MM.1S (cell line): ENCODE data around the gene ARRB2.
"Not testable (repeated sequence)": the region's sequence is repeated elsewhere in the genome, so short reads cannot be mapped to it uniquely, and the experiment has no call there.

Experiments used
- DNase-seq: peaks from one replicate; pipeline ENCODE4 v3.0.0-alpha.2; 2015
- H2AFZ ChIP-seq: fragments of 300-600 bp; sonication (generic); 2 replicates; pipeline ENCODE4 v1.6.0; 2016; ENCODE audit warnings: antibody characterized with exemption, low read length
- H3F3A ChIP-seq: fragments of 300-600 bp; sonication (generic); 2 replicates; pipeline ENCODE4 v1.6.1; 2016; ENCODE audit warnings: mild to moderate bottlenecking, antibody characterized with exemption, low read length, moderate library complexity, mixed read lengths; ENCODE audit not compliant: insufficient read depth
- H3K27ac ChIP-seq: fragments of 300-600 bp; sonication (generic); 2 replicates; pipeline ENCODE4 v1.5.1; 2016; ENCODE audit warnings: mild to moderate bottlenecking, low read length
- H3K27me3 ChIP-seq: fragments of 300-600 bp; sonication (generic); replicated peaks from 2 replicates; pipeline ENCODE4 v1.6.0; 2016; ENCODE audit warnings: low read length; ENCODE audit not compliant: insufficient read depth
- H3K36me3 ChIP-seq: fragments of 300-600 bp; sonication (generic); replicated peaks from 2 replicates; pipeline ENCODE4 v1.6.1; 2016; ENCODE audit warnings: mild to moderate bottlenecking, low read length, mixed read lengths; ENCODE audit not compliant: insufficient read depth
- H3K4me1 ChIP-seq: fragments of 300-600 bp; sonication (generic); 2 replicates; pipeline ENCODE4 v1.6.1; 2016; ENCODE audit warnings: low read length, mixed read lengths
- H3K4me2 ChIP-seq: fragments of 300-600 bp; sonication (generic); 2 replicates; pipeline ENCODE4 v1.6.0; 2016; ENCODE audit warnings: low read depth, low read length
- H3K4me3 ChIP-seq: fragments of 300-600 bp; sonication (generic); 2 replicates; pipeline ENCODE4 v1.5.1; 2016; ENCODE audit warnings: low read length, mixed read lengths
- H3K79me2 ChIP-seq: fragments of 300-600 bp; sonication (generic); 2 replicates; pipeline ENCODE4 v1.6.1; 2016; ENCODE audit warnings: mixed run types, low read length, mixed read lengths
- H3K9ac ChIP-seq: fragments of 300-600 bp; sonication (generic); 2 replicates; pipeline ENCODE4 v1.6.1; 2016; ENCODE audit warnings: low read length, mixed read lengths
- H3K9me2 ChIP-seq: fragments of 300-600 bp; sonication (generic); replicated peaks from 2 replicates; pipeline ENCODE4 v1.6.1; 2016; ENCODE audit warnings: mild to moderate bottlenecking, low read length, mixed read lengths; ENCODE audit not compliant: insufficient read depth
- H3K9me3 ChIP-seq: fragments of 300-600 bp; sonication (generic); replicated peaks from 2 replicates; pipeline ENCODE4 v1.6.1; 2016; ENCODE audit warnings: mild to moderate bottlenecking, low read length, mixed read lengths; ENCODE audit not compliant: insufficient read depth
- H4K20me1 ChIP-seq: fragments of 300-600 bp; sonication (generic); 2 replicates; pipeline ENCODE4 v1.6.1; 2016; ENCODE audit warnings: mild to moderate bottlenecking, low read length, moderate library complexity, mixed read lengths; ENCODE audit not compliant: insufficient read depth
- EZH2 ChIP-seq: fragments of 300-600 bp; sonication (generic); optimal IDR thresholded peaks from 2 replicates; pipeline ENCODE3; 2017; ENCODE audit warnings: low read depth, mild to moderate bottlenecking, antibody characterized with exemption, low read length, mixed read lengths
- EZH2phosphoT487 ChIP-seq: fragments of 300-600 bp; sonication (generic); IDR thresholded peaks from 2 replicates; pipeline ENCODE4 v1.6.1; 2018; ENCODE audit warnings: antibody characterized with exemption, low read length
- TF ChIP-seq, protein P1 (sequence below): fragments of 300-600 bp; sonication (generic); IDR thresholded peaks from 2 replicates; pipeline ENCODE4 v1.5.1; 2016; ENCODE audit warnings: antibody characterized with exemption, low read length, mixed read lengths

The ARRB2 gene

DNA sequence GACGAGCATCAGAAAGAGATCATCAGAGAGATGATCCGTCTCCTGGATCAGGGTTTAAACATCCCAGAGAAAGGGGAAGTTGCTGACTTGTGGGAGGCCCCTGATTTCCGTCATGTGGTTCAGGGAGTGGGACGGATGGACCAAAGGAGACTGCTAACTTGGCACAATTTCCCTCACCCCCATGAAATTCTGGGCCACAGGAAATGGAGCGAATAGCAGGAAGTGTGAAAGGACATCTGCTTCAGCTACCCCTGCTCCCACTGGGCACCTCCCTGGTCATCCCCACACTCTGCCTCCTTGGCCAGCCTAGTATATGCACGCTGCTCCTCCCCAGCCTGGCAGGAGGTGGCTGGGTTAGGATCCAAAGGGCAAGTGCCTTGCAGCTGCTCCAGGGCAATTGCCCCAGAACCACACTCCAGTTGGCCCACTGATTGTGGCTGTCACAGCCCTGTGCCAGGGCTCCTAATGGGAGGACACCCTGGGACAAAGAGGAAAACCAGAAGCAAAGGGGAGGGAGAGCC is 1.3 kb downstream of the ARRB2 start:
- no peak for DNase-seq
- Histone ChIP-seq H3K27ac (no peak overlapping the region), H4K20me1 (no peaks in the 10 kb centered on the region), H3F3A (peaks cover 4% of the 10 kb centered on the region), H3K27me3 (no peaks in the 10 kb centered on the region), H2AFZ (no peak overlapping the region), H3K4me3 (no peak overlapping the region), H3K4me1 (peaks cover 7% of the 10 kb centered on the region; the same call in 1 of the 2 replicates), H3K9me3 (no peaks in the 10 kb centered on the region), H3K9ac (no peak overlapping the region; the same call in 1 of the 2 replicates), H3K4me2 (peak overlapping the region; percentile 78; the same call in 1 of the 2 replicates), H3K9me2 (no peaks in the 10 kb centered on the region), H3K79me2 (peaks cover 14% of the 10 kb centered on the region), H3K36me3 (no peaks in the 10 kb centered on the region)
- no peak for TF ChIP-seq EZH2
- no peak for TF ChIP-seq EZH2phosphoT487
- TF ChIP-seq, protein P1, sequence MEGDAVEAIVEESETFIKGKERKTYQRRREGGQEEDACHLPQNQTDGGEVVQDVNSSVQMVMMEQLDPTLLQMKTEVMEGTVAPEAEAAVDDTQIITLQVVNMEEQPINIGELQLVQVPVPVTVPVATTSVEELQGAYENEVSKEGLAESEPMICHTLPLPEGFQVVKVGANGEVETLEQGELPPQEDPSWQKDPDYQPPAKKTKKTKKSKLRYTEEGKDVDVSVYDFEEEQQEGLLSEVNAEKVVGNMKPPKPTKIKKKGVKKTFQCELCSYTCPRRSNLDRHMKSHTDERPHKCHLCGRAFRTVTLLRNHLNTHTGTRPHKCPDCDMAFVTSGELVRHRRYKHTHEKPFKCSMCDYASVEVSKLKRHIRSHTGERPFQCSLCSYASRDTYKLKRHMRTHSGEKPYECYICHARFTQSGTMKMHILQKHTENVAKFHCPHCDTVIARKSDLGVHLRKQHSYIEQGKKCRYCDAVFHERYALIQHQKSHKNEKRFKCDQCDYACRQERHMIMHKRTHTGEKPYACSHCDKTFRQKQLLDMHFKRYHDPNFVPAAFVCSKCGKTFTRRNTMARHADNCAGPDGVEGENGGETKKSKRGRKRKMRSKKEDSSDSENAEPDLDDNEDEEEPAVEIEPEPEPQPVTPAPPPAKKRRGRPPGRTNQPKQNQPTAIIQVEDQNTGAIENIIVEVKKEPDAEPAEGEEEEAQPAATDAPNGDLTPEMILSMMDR, result no peak

DNA sequence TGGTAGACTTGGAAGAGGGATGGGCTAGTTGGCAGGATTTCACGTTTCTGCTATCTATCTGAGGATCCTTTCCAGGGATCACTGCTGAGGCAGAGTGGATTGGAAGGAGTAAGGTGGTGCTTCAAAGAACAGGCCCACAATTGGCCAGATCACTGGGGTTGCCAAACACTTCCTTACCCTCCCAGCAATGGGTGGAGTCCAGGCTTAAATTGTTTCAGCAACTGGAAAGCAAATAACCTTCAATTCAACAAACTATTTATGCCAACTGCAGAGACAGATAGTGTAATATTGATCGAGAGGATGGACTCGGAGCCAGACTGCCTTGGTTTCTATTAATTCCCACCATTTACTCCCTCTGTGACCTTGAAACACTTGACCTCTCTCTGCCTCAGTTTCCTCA is 2.1 kb downstream of the ARRB2 start:
- Histone ChIP-seq H3K9me3 (no peaks in the 10 kb centered on the region), H3K79me2 (peaks cover 14% of the 10 kb centered on the region), H3K27ac (no peak overlapping the region), H2AFZ (no peak overlapping the region), H3K9ac (no peak overlapping the region), H3K4me1 (peaks cover 7% of the 10 kb centered on the region; the same call in 1 of the 2 replicates), H3K4me3 (no peak overlapping the region), H3K36me3 (no peaks in the 10 kb centered on the region), H3F3A (peaks cover 4% of the 10 kb centered on the region), H4K20me1 (no peaks in the 10 kb centered on the region), H3K9me2 (no peaks in the 10 kb centered on the region), H3K27me3 (no peaks in the 10 kb centered on the region), H3K4me2 (no peak overlapping the region)
- DNase-seq, result no peak
- TF ChIP-seq EZH2phosphoT487 (no peak), EZH2 (no peak)
- TF ChIP-seq, protein P1, result no peak

DNA sequence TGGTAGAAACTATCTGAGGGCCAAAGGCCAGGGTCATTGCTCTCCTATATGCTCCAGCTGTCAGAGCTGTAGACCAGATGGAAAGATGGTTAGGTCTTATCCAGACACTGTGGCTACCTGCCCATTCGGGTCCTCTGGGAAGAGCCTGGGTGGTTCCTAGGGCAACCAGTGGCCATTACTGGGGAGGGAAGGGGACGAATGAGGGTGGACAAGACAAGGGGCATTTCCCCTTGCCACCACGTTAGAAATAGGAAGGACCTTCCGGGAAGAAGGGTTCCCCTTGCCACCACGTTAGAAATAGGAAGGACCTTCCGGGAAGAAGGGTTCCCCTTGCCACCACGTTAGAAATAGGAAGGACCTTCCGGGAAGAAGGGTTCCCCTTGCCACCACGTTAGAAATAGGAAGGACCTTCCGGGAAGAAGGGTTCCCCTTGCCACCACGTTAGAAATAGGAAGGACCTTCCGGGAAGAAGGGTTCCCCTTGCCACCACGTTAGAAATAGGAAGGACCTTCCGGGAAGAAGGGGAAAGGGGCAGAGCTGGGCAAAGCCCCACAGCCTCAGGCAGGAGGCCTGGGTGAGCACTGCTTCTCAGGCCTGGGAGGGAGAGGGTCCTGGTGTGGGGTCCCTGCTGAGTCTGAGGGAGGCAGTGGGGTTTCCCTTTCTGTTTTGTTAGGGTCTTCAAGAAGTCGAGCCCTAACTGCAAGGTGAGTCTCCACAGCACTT is 4.1 kb downstream of the ARRB2 start:
- not testable (repeated sequence) for H2AFZ ChIP-seq, H3F3A ChIP-seq, DNase-seq, H3K27me3 ChIP-seq, H3K9me3 ChIP-seq, H3K36me3 ChIP-seq, H3K9ac ChIP-seq, H3K9me2 ChIP-seq, H3K27ac ChIP-seq, H4K20me1 ChIP-seq, H3K4me3 ChIP-seq, H3K4me2 ChIP-seq, H3K4me1 ChIP-seq
- peaks cover 14% of the 10 kb centered on the region for H3K79me2 ChIP-seq
